ENCODE data around the gene CDH4. TPM values are rescaled to one million over a fixed set of nuclear protein-coding genes. Genes with fewer than 3 reads are reported as not detected.

CDH4 gene
- total and polyA plus RNA-seq, 9 donors, result 0.12 to 4.4 (median 0.36) TPM

DNA sequence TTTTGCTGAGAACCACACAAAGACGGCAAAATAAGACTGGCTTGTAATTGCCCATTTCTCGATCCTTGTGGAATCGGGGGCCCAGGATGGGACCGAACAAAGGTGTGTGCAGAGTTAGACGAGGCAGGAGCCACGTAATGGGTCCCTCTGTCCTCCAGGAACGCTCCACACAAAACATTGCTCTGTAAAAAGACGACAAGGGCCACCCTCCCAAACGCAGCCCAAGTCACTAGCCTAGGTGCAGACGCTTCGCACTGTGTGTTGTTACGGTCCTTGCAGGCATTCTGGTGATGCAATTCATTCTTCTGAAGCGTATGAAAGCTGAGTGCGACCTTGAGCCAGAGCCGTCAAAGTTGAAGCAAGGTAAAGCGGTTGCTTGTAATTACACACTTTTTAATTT lies 450.2 kb downstream of the CDH4 start:
- no peak for DNase-seq
- Histone ChIP-seq H3K4me1 (ENCODE audit: insufficient read depth) (no peaks in the 10 kb centered on the region), H3K27ac (no peak overlapping the region), H3K27me3 (no peaks in the 10 kb centered on the region), H3K36me3 (no peaks in the 10 kb centered on the region), H3K4me3 (no peak overlapping the region), H3K9me3 (no peaks in the 10 kb centered on the region)
- TF ChIP-seq, protein P1, sequence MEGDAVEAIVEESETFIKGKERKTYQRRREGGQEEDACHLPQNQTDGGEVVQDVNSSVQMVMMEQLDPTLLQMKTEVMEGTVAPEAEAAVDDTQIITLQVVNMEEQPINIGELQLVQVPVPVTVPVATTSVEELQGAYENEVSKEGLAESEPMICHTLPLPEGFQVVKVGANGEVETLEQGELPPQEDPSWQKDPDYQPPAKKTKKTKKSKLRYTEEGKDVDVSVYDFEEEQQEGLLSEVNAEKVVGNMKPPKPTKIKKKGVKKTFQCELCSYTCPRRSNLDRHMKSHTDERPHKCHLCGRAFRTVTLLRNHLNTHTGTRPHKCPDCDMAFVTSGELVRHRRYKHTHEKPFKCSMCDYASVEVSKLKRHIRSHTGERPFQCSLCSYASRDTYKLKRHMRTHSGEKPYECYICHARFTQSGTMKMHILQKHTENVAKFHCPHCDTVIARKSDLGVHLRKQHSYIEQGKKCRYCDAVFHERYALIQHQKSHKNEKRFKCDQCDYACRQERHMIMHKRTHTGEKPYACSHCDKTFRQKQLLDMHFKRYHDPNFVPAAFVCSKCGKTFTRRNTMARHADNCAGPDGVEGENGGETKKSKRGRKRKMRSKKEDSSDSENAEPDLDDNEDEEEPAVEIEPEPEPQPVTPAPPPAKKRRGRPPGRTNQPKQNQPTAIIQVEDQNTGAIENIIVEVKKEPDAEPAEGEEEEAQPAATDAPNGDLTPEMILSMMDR (IDR thresholded peaks at IDR 0.05), result no peak
- no peak for TF ChIP-seq POLR2A (IDR thresholded peaks at IDR 0.05)
- TF ChIP-seq EP300 (IDR thresholded peaks at IDR 0.05), result no peak
- intact Hi-C loops (cut with DNase I), result no loop called here
- 69 to 81% (median 72%) methylated on average over 16 of the region's 16 CpGs for WGBS, 3 donors

DNA sequence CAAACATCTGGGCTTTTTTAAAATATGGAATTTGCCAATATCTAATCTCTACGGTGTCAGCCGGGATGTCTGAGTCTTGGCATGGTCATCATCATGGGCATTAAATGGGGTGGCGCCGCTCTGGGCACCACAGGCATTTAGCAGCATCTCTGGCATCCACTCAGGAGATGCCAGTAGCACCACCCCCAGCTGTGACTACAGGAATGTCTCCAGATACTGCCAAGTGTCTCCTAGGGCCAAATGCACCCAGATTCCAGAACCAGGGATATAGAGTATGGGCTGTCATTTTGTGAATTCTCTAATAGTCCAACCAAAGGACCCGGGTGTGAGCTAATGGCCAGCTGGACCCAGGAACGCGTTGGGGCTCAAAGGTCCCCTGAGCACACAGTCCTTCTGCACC lies 452.6 kb downstream of the CDH4 start:
- TF ChIP-seq, protein P1 (IDR thresholded peaks at IDR 0.05), result no peak
- TF ChIP-seq POLR2A (IDR thresholded peaks at IDR 0.05), result no peak
- no peak for TF ChIP-seq EP300 (IDR thresholded peaks at IDR 0.05)
- H3K4me1 ChIP-seq (ENCODE audit: insufficient read depth), result no peaks in the 10 kb centered on the region
- DNase-seq, result no peak
- WGBS, 3 donors, result 79 to 87% (median 83%) methylated on average over 7 of the region's 7 CpGs
- H3K27ac ChIP-seq, result no peak overlapping the region
- H3K36me3 ChIP-seq, result no peaks in the 10 kb centered on the region
- no peaks in the 10 kb centered on the region for H3K27me3 ChIP-seq
- intact Hi-C loops (cut with DNase I), result no loop called here
- H3K9me3 ChIP-seq, result no peaks in the 10 kb centered on the region
- H3K4me3 ChIP-seq, result no peak overlapping the region

DNA sequence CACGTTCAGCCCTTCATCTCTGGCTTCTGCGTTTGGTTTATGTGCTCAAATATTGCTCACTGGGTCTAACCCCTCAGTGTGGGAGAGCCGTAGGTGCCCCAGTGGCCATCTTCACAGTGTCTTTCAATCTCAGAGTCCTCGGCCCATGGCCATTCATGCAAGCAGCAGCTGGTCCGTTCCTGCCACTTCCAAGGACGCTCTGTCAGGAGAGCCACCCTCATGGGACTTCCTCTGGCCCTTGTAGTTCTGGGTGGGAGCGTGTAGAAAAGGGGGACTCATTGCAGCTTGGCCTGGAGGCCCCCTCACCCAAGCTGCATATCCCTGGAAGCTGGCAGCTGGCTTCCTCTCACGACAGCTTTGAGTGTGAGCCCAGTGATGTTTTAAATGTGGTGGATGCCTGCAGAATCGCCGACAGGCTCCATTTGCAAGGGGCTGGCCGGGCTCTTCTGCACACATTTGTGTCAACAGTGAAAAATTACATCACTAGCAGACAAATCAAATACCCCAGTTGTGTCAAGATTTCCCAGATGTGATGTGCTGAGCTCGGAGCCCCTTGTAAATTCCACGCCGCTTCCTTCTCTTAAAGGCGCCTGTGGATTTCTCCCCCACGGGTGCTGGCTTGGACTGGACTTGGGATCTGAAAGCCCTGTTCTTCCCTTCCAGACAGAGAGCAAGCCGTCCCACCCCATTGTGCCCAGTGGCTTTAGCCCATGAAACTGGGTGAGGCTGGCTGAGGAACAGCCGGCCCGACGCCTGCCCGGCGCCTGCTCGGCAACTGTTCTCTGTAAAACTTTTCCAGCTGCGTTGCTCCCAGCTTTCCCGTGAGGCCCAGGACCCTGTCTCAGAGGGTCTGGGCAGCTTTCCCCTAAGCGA lies 453.6 kb downstream of the CDH4 start:
- TF ChIP-seq POLR2A (IDR thresholded peaks at IDR 0.05) (no peak), EP300 (IDR thresholded peaks at IDR 0.05) (no peak)
- TF ChIP-seq, protein P1 (IDR thresholded peaks at IDR 0.05), result no peak
- WGBS, 3 donors, result 56 to 63% (median 59%) methylated on average over 26 of the region's 26 CpGs
- no peaks in the 10 kb centered on the region for H3K36me3 ChIP-seq
- no peak for DNase-seq
- H3K27ac ChIP-seq, result no peak overlapping the region
- no peaks in the 10 kb centered on the region for H3K9me3 ChIP-seq
- intact Hi-C loops (cut with DNase I), result no loop called here
- no peak overlapping the region for H3K4me3 ChIP-seq
- no peaks in the 10 kb centered on the region for H3K27me3 ChIP-seq
- no peaks in the 10 kb centered on the region for H3K4me1 ChIP-seq (ENCODE audit: insufficient read depth)

DNA sequence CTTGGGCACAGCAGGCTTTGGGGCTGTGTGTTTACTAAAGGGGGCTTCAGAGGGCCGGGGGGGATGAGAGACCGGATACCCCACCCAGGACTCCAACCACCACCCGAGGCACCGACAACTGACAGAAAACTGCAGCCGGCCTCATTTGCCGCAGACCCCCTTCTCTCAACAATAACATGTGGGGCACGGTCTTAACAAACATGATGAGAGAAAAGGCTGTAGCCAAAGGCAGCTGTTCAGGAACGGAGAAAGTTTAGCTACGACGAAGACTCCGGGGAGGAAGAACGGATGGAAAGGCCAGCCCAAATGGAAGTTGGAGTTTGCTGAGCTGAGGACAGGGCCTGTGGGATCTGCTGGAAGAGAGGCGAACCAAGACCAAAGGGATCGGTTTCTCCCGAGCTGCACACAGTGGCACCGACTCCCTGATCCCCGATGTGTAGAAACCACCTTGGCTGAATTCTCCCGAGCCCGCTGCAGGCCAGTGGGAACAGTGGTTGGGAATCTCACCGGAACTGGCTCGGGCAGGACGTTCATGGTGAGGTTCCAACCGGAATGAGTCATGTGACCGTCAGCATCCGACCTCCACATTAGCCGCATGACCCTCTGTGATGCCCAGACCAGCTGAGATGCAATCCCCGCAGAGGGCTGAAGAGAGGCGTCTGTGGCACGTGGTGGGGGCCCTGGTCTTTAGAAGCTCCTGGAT lies 454.3 kb downstream of the CDH4 start:
- no peak for DNase-seq
- H3K4me3 ChIP-seq, result no peak overlapping the region
- TF ChIP-seq, protein P1 (IDR thresholded peaks at IDR 0.05), result no peak
- TF ChIP-seq EP300 (IDR thresholded peaks at IDR 0.05) (no peak), POLR2A (IDR thresholded peaks at IDR 0.05) (no peak)

More for the DNA sequence above, 454.3 kb downstream of the CDH4 start:
- no peak overlapping the region for H3K27ac ChIP-seq
- no peaks in the 10 kb centered on the region for H3K27me3 ChIP-seq
- WGBS, 3 donors, result 88 to 90% (median 89%) methylated on average over 29 of the region's 29 CpGs
- no peaks in the 10 kb centered on the region for H3K9me3 ChIP-seq
- no peaks in the 10 kb centered on the region for H3K4me1 ChIP-seq (ENCODE audit: insufficient read depth)
- intact Hi-C loops (cut with DNase I), result no loop called here
- H3K36me3 ChIP-seq, result no peaks in the 10 kb centered on the region

All from ovary (tissue), 9 donors.